Measurements from ENCODE around the gene C4orf46.

The C4orf46 gene

DNA sequence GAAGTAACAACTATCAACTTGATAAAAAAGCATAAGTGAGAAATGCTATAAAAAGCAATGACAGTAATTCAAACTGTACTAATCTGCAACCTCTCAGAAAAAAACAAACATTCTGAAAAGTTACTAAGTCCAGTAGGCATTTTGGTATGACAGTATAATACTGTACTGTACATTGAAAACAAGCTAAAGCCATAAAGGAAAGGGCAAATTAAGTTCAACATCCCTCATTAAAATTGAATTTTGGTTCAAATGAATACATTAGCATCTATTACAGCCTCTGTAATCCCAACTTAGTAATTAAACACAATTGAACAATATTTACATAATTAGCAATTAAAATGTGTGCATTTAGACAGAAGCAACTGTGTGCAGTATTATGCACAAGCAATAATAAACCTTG lies 53.7 kb downstream of the C4orf46 start:
- no peaks in the 10 kb centered on the region for H3K4me1 ChIP-seq
- no peaks in the 10 kb centered on the region for H3K36me3 ChIP-seq
- no peak overlapping the region for H3K4me3 ChIP-seq (ENCODE audit: low read depth, low read length)
- no peak for DNase-seq
- TF ChIP-seq, protein P1, sequence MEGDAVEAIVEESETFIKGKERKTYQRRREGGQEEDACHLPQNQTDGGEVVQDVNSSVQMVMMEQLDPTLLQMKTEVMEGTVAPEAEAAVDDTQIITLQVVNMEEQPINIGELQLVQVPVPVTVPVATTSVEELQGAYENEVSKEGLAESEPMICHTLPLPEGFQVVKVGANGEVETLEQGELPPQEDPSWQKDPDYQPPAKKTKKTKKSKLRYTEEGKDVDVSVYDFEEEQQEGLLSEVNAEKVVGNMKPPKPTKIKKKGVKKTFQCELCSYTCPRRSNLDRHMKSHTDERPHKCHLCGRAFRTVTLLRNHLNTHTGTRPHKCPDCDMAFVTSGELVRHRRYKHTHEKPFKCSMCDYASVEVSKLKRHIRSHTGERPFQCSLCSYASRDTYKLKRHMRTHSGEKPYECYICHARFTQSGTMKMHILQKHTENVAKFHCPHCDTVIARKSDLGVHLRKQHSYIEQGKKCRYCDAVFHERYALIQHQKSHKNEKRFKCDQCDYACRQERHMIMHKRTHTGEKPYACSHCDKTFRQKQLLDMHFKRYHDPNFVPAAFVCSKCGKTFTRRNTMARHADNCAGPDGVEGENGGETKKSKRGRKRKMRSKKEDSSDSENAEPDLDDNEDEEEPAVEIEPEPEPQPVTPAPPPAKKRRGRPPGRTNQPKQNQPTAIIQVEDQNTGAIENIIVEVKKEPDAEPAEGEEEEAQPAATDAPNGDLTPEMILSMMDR (IDR thresholded peaks at IDR 0.05; ENCODE audit: low read depth, low read length): no peak
- 0 out of 2 replicates have a peak, but pooled peaks cover 4% of the 10 kb centered on the region for H3K27me3 ChIP-seq
- no peaks in the 10 kb centered on the region for H3K9me3 ChIP-seq

Data from BE2C (cell line).